HG03139 (cell line): ENCODE results near the gene AKNA.

Experiments used
- ATAC-seq: cut with Tn5 transposase; IDR thresholded peaks from one replicate; pipeline ENCODE4 v1.9.1; 2021; ENCODE audit not compliant: unreplicated experiment

AKNA gene

GRCh38 chr9:114376586-114377445 is 11.0 kb downstream of the AKNA start:
- no peak for ATAC-seq

DNA sequence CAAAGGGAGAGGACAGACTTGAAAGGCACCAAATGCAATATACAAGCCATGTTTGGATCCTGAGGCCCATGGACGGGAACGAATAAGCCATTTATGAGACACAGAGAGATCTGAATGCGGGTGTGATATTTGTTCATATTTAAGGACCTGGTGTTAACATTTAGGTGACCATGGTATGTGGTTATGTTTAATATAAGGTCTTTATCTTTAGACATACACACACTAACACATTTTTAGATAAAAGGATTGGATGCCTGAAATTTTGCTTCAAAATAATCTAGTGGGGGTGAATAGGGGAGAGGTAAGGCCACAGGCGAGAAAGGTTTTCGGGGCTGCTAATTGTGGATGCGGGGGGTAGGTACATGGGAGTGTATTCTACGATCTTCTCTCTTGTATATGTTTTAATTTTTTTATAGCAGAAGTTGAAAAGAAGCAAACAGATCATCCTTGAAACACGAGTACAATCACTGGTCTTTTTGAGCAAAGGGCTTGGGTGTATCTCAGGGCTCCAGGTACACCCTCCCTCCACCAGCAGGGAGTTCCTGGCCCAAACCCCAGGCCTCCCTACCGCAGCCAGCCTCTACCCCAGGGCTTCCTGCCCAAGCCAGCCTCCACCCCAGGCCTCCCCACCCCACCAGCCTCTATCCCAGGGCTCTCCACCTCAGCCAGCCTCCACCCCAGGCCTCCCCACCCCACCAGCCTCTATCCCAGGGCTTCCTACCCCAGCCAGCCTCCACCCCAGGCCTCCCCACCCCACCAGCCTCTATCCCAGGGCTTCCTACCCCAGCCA is 12.2 kb downstream of the AKNA start:
- ATAC-seq, result no peak

- ATAC-seq, result no peak
Observed at GRCh38 chr9:114374936-114375335, 12.8 kb downstream of the AKNA start.

- no peak for ATAC-seq
Observed at GRCh38 chr9:114373960-114374730, 13.6 kb downstream of the AKNA start.

GRCh38 chr9:114372921-114373448 is 14.8 kb downstream of the AKNA start:
- peak; percentile 96 for ATAC-seq

DNA sequence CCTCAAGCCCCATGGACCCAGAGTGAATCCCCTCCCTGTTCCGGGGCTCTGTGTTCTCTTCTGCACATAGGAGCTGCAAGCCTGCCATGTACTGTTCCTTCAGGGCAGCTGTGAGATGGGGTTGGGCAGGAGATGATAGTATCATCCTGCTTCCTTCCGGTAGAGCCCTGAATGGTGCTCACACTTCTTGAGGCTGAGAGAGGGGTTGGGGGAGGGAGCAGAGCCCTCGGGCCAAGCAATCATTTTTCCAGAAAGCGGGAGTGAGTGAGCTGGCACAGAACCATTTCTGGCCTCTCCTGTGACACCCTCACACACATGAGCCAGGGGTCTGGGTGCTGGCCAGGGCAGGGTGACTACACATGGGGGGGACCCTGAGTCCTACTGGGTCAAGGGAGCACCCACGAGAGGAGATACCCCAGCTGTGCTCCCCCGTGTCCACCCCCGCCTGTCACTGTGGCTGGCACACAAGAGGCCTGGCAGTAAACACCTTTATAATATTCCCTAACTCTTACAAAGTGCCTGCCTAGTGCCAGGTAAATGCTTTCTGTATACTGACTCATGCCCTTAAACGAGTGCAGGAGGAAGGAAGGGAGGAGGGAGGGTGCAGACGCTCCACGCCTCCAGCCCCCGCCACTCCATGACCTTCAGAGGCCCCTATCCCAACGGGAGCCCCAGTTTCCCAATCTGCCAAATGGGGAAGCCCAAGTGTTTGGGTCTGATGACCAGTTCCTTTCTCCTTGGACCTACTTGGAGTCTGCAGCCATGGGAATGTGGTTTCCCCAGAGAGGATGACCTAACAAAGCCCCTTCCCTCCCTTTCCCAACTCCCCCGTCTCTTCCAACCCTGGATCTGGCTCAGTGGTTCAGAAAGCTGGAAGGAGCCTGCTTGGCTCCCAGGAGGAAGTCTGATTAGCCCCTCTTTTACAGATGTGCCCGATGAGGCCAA is 15.5 kb downstream of the AKNA start:
- peak; percentile 27 for ATAC-seq

DNA sequence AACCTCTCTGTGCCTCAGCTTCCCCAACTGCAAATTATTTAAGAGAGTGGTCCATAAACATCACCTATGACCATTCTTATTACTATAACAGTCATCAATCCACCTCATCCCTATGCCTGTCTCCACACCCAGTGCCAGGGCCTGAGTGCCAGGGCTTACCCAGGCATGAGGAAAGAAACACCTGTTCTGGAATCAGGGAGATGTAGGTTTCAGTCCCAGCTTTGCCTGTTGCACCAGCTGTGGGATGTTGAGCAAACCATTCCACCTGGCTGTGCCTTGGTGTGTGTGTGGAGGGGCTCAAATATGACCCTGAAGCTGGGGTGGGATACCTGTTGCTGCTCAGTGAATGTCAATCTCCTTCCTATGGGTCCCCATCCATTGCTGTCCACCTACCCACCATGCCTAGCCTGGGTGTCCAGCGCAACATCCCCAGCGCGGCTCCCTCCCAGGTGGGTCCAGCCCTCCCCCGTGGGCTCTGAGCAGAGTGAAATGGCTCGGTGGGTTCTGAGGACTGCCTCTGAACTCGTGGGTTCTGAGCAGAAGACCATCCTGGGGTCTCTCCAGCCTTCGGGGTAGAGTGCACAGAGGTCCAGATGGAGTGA is 16.3 kb downstream of the AKNA start:
- no peak for ATAC-seq

DNA sequence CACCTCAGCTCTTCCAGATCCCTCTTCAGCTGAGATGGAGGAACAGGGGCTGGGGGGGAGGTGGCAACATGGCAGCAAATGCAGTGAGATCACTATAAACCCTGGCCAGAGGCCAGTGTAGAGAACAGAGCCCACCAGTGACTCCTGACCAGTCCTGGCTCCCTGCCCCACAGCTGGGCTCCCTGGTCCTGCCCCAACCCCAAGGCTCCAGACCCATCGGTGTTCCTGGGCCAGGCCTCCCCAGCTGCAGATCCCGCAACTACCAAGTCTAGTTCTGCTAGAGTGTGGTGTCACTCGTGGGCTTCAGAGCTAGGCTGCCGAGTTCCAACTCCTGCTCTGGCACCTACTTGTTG is 16.8 kb downstream of the AKNA start:
- no peak for ATAC-seq

DNA sequence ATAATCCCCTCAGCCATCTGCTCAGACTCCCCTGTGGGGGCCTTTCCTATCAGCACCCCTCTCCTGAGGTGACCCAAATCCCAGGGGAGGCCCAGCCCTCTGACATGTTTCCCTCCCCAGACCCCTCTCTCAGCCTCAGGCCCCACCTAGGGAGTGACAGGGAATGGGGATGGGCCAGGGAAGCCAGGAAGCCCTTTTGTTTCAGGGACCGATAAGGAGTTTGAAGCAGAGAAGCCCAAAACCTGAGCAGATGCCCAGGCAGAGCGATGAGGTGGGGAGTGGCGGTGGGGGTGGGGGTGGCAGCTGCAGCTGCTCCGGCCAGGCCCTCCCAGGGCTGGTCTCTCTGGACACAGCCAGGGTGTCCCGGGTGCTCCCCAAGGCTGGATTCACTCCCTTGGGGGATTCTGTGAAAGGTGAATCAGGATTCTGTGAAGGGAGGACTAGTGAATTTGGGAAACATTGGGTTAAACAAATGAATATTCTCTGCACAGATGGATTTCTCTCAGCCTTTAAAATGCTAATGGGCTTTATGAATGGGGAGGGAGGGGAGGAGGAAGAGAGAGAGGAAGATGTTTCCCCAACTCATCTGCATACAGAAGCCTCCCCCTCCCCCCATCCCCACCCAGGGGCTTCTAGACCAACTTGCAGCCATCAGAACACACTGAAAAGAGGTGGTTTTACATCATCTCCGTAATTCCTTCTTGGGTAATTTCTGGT is 17.4 kb downstream of the AKNA start:
- no peak for ATAC-seq

- ATAC-seq, result no peak
Observed at GRCh38 chr9:114369216-114370130, 18.3 kb downstream of the AKNA start.

DNA sequence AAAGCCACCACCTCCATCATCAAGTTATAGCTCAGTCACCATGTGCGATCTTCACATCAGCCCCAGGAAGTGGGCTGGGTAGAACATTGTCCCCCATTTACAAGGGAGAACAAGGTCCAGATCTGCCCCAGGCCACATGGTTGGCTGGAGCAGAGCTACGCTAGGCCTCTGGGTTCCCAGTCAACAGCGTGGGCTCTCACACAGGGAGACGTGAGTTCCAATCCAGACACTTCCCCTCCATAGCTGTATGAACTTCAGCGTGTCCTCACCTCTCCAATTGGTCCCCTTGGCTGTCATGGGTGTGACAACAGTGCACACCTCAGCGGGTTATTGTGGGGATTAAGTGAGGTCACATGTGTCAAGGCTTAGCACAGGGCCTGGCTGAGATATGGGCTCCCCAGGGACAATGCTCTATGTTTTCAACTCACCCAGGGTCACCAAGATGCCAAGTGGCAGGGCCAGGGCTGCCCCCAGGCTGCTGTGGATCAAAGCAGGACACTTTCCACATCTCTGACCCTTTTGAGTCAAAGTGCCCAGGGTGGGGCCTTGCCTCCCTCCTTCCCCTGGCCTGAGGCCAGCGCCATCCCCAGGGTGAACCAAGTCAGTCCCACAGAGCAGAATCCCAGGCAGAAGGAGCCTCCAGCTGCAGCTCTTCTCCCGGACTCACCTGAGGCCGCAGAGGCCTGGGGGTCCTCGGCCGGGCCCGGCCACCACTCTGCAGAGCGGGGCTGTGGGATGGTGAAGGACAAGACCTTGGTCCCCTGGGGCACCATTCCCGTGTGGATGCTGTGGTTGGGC is 19.8 kb downstream of the AKNA start:
- ATAC-seq, result no peak

- no peak for ATAC-seq
Observed at GRCh38 chr9:114367366-114367765, 20.4 kb downstream of the AKNA start.

DNA sequence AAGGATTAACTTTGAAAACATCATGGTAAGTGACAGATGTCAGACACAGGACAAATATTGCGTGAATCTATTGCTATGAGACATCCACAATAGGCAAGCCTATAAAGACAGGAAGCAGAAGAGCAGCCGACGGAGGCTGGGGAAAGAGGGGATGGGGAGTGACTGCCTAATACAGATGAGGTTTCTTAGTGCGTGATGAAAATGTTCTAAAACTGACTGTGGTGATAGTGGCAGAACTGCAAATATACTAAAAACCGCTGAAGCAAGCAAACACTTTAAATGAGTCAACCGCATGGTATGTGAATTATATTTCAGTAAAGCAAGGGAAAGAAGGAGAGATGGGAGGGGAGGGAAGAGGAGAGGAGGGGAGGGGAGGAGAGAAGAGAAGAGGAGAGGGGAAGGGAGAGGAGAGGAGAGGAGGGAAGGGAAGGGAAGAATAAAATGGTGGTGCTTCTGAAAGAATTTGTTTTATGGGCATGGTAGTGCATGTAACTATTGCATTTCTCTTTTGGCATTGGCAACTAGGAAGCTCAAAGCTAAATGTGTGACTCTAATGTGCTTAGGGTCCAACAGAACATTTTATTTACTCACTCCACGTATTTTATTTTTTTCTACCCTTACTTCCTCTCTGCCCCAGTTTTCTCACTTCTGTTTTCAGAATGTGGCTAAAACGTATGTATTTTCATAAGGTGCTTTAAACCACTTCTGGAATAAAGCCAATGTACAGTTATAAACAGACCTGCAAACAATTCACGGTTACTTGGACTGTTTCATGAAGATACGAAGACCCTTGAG is 21.3 kb downstream of the AKNA start:
- peak; percentile 46 for ATAC-seq

GRCh38 chr9:114365194-114365593 is 22.6 kb downstream of the AKNA start:
- no peak for ATAC-seq

DNA sequence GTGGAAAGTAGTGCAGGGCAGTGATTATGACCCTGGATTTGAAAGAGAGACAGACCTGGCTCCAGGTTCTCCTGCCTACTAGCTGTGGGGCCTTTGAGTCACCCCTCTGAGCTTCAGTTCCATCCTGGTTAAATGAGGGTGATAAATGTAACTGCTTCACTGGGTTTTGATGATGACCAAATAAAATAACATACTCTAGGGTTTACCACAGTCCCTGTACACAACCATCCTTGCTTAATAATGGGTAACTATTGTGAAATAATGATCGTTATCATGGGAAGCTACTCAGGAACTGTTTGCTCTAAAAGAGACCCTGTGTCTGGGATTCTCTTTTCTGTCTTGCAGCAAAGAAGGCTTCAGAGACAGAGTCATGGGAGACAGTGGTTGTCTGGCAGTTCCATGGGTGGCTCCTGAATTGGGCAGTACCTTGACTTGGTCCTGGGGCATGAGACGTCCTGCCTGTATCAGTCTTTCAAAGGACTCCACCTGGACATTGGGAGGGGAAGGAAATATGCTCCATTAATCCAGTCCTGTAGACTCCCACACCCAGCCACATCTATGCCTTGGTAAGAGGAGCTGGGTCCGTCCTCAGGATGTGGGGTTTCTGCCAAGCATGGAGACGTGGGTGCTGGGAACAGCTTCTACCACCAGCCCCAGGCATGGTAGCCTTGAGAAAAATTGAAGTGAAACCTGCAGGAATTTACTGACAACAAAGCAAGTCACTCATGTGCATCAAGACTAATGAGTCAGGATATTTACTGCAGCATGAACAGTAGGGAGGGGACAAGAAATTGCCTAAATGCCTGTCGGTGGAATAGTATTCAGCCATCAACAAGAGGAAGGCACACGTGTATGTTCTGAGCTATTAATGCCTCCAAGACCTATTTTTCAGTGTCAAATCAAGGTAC is 23.4 kb downstream of the AKNA start:
- no peak for ATAC-seq
